ENCODE data around the gene ENOX1. TPM values are rescaled to one million over a fixed set of nuclear protein-coding genes. Genes with fewer than 3 reads are reported as not detected.

ENOX1 gene
- total and polyA plus RNA-seq, 9 of the 15 experiments (the other 6 are each of a cell fraction or from before 2014, with no cell fraction given), result not detected

DNA sequence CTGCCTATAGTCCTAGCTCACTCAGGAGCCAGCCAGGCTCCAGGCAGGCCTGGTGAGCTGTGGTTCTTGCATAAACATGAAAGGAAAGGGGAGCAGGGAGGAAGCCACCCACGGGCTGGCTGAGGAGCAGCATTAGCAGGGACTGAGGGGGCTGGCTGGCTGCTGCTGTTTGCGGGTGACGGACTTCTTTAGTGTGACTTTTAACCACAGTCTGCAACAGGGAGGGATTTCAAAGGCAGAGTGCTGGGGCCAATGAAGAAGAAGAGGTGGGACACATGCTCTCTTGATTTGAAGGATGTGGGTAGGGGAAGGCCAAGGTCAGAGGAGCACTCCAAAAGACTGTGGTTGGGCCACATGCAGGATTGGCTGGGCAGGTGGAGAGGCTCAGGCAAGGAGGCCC, 540.4 kb downstream of the ENOX1 start:
- WGBS (ENCODE audit: insufficient coverage, low coverage, missing lambda C conversion rate), result 0% methylated on average over 1 of the region's 3 CpGs
- no peak for ATAC-seq
- POLR2A ChIA-PET, result no interaction called here
- no peaks in the 10 kb centered on the region for H3K4me1 ChIP-seq (replicated peaks in 1 of 2; ENCODE audit: control insufficient read depth in 2 of 2, insufficient read depth in 2 of 2, low read length in 2 of 2)
- no peak for FAIRE-seq
- H2AFZ ChIP-seq (ENCODE audit: low read depth, low read length), result no peak overlapping the region
- in situ Hi-C loops (cut with MboI), result no loop called here
- no peaks in the 10 kb centered on the region for H4K20me1 ChIP-seq (replicated peaks; ENCODE audit: control insufficient read depth, insufficient read depth, low read length)
- no peaks in the 10 kb centered on the region for H3K9me1 ChIP-seq (ENCODE audit: control insufficient read depth, insufficient read depth, low read length)
- no peak overlapping the region for H3K4me3 ChIP-seq
- no TSS peak for BruUV-seq (replicated peaks)
- H3K27ac ChIP-seq (ENCODE audit: extremely low read depth, low read depth, low read length), result no peak overlapping the region
- DNase-seq (ENCODE audit: extremely low read depth in 1 of 4, low spot score in 3 of 4), result no peak
- H3K9ac ChIP-seq (ENCODE audit: insufficient read depth in 1 of 2, low read depth in 2 of 2, low read length in 2 of 2), result no peak overlapping the region
- H3K36me3 ChIP-seq (ENCODE audit: control insufficient read depth, insufficient read depth, low read length), result no peaks in the 10 kb centered on the region
- no peaks in the 10 kb centered on the region for H3K9me3 ChIP-seq (replicated peaks; ENCODE audit: control insufficient read depth, insufficient read depth, low read depth, low read length)
- H3K79me2 ChIP-seq (ENCODE audit: control insufficient read depth, insufficient read depth, low read length), result no peaks in the 10 kb centered on the region
- CTCF ChIA-PET (ENCODE audit: low intra/inter-chr PET ratio), result no interaction called here
- peaks cover 0 to 3% of the 10 kb centered on the region in 2 experiments; a peak in 1 of 5 replicates for H3K27me3 ChIP-seq (ENCODE audit: control insufficient read depth in 2 of 2, insufficient read depth in 2 of 2, low read length in 2 of 2)
- no peak overlapping the region for H3K4me2 ChIP-seq (ENCODE audit: insufficient read depth, low read length)
- intact Hi-C loops (cut with micrococcal nuclease), result no loop called here
- no peak for TF ChIP-seq ARID3A (IDR thresholded peaks at IDR 0.05; ENCODE audit: borderline replicate concordance, low read depth, low read length)
- no peak for TF ChIP-seq NEUROD1 (IDR thresholded peaks at IDR 0.05; ENCODE audit: borderline replicate concordance, low read depth, low read length, partially characterized antibody)
- TF ChIP-seq PHTF2 (CRISPR knock-in tag; IDR thresholded peaks at IDR 0.05), result no peak
- TF ChIP-seq MEF2D (tag; conservative IDR thresholded peaks at IDR 0.05; ENCODE audit: low read depth), result no peak
- TF ChIP-seq, protein P1, sequence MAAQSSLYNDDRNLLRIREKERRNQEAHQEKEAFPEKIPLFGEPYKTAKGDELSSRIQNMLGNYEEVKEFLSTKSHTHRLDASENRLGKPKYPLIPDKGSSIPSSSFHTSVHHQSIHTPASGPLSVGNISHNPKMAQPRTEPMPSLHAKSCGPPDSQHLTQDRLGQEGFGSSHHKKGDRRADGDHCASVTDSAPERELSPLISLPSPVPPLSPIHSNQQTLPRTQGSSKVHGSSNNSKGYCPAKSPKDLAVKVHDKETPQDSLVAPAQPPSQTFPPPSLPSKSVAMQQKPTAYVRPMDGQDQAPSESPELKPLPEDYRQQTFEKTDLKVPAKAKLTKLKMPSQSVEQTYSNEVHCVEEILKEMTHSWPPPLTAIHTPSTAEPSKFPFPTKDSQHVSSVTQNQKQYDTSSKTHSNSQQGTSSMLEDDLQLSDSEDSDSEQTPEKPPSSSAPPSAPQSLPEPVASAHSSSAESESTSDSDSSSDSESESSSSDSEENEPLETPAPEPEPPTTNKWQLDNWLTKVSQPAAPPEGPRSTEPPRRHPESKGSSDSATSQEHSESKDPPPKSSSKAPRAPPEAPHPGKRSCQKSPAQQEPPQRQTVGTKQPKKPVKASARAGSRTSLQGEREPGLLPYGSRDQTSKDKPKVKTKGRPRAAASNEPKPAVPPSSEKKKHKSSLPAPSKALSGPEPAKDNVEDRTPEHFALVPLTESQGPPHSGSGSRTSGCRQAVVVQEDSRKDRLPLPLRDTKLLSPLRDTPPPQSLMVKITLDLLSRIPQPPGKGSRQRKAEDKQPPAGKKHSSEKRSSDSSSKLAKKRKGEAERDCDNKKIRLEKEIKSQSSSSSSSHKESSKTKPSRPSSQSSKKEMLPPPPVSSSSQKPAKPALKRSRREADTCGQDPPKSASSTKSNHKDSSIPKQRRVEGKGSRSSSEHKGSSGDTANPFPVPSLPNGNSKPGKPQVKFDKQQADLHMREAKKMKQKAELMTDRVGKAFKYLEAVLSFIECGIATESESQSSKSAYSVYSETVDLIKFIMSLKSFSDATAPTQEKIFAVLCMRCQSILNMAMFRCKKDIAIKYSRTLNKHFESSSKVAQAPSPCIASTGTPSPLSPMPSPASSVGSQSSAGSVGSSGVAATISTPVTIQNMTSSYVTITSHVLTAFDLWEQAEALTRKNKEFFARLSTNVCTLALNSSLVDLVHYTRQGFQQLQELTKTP (IDR thresholded peaks at IDR 0.05; ENCODE audit: low read depth in 1 of 2, partially characterized antibody in 2 of 2), result no peak
- TF ChIP-seq GABPA (tag; conservative IDR thresholded peaks at IDR 0.05; ENCODE audit: low read depth), result no peak
- TF ChIP-seq ZNF184 (CRISPR knock-in tag; IDR thresholded peaks at IDR 0.05), result no peak
- no peak for TF ChIP-seq ZKSCAN1 (IDR thresholded peaks at IDR 0.05; ENCODE audit: low read depth, low read length)
- TF ChIP-seq, protein P2, sequence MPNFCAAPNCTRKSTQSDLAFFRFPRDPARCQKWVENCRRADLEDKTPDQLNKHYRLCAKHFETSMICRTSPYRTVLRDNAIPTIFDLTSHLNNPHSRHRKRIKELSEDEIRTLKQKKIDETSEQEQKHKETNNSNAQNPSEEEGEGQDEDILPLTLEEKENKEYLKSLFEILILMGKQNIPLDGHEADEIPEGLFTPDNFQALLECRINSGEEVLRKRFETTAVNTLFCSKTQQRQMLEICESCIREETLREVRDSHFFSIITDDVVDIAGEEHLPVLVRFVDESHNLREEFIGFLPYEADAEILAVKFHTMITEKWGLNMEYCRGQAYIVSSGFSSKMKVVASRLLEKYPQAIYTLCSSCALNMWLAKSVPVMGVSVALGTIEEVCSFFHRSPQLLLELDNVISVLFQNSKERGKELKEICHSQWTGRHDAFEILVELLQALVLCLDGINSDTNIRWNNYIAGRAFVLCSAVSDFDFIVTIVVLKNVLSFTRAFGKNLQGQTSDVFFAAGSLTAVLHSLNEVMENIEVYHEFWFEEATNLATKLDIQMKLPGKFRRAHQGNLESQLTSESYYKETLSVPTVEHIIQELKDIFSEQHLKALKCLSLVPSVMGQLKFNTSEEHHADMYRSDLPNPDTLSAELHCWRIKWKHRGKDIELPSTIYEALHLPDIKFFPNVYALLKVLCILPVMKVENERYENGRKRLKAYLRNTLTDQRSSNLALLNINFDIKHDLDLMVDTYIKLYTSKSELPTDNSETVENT (CRISPR knock-in tag; IDR thresholded peaks at IDR 0.05), result no peak
- no peak for TF ChIP-seq NCOA1 (IDR thresholded peaks at IDR 0.05; ENCODE audit: low read depth)
- no peak for TF ChIP-seq MNT (conservative IDR thresholded peaks at IDR 0.05)
- TF ChIP-seq TEAD1 (CRISPR knock-in tag; IDR thresholded peaks at IDR 0.05), result no peak
- TF ChIP-seq TEAD2 (tag; IDR thresholded peaks at IDR 0.05), result no peak
